DND-41 (cell line): ENCODE data around the gene RFNG.

ENCODE experiments used
- CTCF ChIP-seq: IDR thresholded peaks from 2 replicates; pipeline ENCODE4 v1.5.1; 2012; ENCODE audit warnings: borderline replicate concordance, low read length, moderate library complexity, mild to moderate bottlenecking; ENCODE audit not compliant: poor library complexity, severe bottlenecking; ENCODE audit errors: extremely low read depth
- EZH2 ChIP-seq: IDR thresholded peaks from 3 replicates; pipeline ENCODE4 v1.6.1; 2012; ENCODE audit warnings: borderline replicate concordance, low read depth, mild to moderate bottlenecking, moderate library complexity, low read length, inconsistent platforms; ENCODE audit not compliant: severe bottlenecking

GRCh38 chr17:82023447-82024241, 28.0 kb downstream of the RFNG start:
- TF ChIP-seq CTCF (no peak), EZH2 (no peak)
